ENCODE measurements around the gene ZNF783.
"Not testable (repeated sequence)": the region's sequence is repeated elsewhere in the genome, so short reads cannot be mapped to it uniquely, and the experiment has no call there.

The ZNF783 gene

DNA sequence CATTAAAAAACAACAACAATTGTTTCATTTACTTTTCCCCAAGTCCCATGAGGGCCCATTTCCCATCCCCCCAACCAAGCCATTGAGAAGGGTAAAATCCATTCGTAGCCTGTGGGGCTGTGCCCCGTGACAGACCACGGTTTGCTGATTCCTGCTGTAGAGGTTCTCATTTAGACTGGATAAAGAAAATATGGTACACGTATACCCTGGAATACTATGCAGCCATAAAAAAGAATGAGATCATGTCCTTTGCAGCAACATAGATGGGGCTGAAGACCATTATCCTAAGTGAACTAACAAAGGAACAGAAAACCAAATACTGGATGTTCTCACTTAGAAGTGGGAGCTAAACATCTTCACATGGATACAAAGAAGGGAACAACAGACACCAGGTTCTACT, 44.9 kb downstream of the ZNF783 start:
- DNase-seq, result no peak

DNA sequence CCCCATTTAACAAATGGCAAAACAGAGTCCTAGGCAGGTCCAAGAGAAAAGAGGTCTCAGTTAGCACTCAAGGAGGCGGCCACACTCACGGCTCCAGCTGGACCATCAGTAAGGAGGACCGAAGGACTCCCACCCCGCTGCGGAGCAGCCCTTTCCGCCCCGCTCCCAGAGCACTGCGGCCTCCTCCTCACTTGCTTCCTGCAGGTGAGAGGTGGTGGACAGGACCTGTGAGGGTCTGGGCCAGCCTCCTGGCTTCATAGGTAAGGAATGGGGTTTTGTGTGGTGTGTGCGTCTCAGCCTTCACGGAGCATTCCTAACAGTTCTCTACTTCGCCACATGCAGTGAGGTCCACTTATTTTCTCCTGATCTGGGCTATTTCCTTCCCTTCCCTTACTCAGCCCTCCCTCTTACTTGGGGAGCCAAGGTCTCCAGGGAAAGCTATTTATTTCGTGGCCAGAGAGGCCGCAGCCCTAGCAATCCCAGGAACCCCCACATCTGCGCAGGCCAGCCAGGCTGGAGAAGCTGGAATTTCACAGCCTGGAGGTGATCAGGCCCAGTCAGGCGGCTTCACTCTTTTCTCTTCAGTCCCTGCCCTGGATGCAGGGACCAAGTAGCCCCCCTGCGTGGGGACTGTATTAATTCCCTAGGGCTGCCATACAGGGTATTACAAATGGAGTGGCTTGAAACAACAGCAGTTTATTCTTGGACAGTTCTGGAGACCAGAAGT, 45.9 kb downstream of the ZNF783 start:
- no peak for DNase-seq

DNA sequence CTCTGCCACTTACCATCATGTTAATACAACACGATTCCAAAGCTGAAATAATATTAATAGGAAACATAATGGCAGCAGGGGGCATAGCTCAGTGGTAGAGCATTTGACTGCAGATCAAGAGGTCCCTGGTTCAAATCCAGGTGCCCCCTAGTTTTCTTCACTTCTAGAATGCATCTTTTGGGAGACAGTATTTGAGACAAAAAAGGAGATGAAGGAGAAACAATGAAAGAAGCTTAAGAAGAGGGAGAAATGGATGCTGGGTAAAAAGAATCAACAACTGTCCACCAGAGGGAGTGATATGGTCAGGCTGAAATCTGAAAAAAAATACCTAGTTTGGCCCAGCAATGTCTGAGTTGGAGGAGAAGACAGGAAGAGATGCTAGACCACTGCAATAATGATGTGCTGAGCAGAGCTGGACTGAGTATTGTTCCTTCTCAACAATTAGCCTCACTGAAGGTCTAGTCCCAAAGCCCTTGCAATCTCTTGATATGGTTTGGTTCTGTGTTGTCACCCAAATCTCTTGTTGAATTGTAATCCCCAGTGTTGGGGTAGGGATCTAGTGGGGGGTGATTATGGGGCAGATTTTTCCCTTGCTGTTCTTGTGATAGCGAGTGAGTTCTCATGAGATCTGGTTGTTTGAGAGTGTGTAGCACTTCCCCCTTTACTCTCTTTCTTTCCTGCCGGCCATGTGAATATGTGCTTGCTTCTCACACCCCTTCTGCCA, 48.3 kb downstream of the ZNF783 start:
- DNase-seq, result no peak

DNA sequence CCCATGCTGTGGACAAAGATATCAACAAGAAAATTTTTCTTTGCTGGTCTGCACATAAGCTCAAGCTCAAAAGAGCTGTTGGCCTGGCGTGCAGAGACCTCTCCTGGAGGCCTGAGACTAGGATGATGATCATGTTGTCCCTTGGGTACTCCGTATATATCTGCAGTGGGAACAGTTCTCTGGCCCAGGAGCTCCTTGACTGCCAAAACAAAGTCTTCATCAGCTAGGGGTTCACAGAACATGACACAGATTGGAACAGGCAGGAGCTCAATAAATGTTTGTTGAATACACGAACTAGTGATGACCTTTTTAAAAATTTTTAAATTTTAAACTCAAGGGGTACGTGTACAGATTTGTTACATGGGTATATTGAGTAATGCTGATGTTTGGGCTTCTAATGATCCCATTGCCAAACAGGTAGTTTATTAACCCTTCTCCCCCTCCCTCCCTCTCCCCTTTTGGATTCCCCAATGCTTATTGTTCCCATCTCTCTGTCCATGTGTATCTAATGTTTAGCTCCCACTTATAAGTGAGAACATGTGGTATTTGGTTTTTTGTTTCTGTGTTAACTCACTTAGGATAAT, 49.1 kb downstream of the ZNF783 start:
- no peak for DNase-seq

DNA sequence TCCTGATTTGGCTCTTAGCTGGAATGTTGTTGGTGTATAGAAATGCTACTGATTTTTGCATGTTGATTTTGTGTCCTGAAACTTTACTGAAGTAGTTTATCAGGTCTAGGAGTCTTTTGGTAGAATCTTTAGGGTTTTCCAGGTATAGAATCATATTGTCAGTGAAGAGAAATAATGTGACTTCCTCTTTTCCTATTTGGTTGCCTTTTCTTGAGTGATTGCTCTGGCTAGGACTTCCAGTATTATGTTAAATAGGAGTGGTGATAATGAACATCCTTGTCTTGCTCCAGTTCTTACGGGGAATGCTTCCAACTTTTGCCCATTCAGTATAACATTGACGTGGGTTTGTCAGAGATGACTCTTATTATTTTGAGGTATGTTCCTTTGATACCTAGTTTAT, 52.0 kb downstream of the ZNF783 start:
- no peak for DNase-seq

DNA sequence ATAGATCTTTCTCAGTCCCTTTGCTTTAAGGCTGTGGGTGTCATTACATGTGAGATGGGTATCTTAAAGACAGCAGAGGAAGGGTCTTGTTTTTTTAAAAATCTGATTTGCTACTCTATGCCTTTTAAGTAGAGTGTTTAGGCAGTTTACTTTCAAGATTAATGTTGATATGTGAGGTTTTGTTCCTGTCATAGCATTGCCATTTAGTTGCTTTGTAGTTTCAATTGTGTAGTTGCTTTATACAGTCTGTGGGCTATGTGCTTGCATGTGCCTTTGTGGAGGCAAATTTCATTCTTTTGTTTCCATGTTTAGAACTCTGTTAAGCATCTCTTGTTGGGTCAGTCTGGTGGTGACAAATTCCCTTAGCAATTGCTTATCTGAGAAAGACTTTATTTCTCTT, 54.6 kb downstream of the ZNF783 start:
- DNase-seq, result no peak

DNA sequence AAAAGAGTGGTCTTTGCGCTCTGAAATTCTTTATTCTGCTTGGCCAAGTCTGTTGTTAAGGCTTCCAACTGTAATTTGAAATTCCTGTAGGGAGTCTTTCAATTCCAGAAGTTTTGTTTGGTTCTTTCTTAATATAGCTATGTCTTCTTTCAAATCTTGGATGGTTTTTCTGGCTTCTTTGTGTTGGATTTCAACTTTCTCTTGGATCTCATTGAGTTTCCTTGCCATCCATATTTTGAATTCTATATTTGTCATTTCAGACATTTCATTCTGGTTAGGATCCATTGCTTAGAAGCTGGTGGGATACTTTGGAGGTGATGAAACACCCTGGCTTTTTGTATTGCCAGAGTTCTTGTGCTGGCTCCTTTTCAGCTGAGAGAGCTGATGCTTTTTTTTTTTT, 55.5 kb downstream of the ZNF783 start:
- no peak for DNase-seq

DNA sequence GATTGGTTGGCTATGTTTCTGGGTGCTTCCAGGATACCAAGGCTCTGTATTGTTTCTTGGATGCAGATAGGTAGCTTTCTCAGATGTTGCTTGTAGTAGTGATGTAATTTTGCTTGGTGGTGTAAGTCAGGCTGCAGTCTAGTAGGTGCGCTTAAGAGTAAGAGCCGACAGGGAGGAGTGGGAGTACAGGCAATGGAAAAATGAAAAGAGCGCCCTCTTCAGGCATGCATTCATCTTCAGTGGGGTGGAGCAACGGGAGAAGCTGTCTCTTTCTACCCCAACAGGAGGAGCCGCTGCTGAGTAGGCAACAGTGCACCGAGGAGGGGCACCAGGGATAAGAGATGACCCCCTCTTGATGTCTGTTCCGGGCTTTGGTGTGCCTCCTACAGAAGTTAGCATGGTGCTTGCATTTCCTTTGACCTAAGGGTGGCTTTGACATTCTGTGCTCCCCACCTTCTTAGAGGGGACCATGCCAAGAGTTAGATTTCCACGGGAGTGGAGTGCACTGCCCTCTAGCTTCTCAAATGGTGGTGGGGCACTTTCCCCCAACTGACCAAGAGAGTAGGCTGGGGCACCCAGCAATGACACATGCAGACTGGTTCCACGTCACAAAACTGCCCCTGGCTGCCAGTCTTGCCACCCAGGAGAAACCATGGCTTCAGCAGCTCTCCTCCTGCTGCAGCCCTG, 56.1 kb downstream of the ZNF783 start:
- no peak for DNase-seq

DNA sequence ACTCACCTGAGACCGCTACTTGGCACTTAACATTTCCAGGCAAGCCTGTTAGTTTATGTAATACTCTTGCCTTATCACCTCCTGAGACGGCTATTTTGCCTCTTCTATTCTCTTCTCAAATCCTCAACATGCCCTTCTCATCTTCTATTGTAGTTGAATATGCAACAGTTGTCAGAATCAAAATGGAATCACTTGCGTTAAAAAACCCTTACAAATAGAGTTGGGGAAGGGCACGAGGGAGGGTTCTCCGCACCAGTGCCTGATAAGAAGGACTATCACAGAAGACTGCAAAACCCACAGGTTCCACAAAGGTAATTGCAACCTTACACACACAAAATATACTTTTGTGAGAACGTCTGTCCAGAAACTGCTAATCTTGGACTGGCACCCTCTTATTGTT, 57.4 kb downstream of the ZNF783 start:
- DNase-seq, result no peak

DNA sequence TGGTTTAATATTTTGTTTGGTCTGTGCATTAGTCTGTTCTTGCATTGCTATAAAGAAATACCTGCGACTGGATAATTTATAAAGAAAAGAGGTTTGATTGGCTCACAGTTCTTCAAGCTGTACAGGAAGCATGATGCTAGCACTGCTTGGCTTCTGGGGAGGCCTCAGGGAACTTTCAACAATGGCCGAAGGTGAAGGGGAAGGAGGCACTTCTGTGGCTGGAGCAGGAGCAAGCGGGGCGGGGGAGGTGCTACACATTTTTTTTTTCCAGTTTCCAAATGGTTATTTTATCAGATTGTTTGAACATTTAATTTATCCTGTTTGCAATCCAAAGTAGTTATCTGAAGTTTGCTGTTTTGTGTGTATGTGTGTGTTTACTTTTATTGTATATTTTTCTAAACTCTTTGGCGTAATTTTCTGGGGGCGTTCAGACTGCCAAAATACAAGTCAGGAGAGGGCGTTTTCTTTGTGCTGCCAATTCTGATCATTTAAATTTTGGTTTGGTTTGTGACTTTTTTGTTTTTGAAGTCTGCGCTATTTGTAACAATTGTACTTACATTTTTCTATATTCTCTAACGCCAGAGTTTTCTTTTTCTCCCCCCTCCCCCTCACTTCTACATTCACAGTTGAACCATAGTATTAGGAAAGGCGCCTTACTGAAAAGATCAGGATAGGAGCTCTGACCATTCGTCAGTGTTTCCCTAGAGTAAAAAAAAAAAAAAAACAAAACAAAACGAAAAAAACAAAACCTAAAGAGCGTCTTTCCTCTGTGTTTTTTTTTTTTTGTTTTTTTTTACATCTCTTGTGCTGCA, 58.5 kb downstream of the ZNF783 start:
- no peak for DNase-seq

DNA sequence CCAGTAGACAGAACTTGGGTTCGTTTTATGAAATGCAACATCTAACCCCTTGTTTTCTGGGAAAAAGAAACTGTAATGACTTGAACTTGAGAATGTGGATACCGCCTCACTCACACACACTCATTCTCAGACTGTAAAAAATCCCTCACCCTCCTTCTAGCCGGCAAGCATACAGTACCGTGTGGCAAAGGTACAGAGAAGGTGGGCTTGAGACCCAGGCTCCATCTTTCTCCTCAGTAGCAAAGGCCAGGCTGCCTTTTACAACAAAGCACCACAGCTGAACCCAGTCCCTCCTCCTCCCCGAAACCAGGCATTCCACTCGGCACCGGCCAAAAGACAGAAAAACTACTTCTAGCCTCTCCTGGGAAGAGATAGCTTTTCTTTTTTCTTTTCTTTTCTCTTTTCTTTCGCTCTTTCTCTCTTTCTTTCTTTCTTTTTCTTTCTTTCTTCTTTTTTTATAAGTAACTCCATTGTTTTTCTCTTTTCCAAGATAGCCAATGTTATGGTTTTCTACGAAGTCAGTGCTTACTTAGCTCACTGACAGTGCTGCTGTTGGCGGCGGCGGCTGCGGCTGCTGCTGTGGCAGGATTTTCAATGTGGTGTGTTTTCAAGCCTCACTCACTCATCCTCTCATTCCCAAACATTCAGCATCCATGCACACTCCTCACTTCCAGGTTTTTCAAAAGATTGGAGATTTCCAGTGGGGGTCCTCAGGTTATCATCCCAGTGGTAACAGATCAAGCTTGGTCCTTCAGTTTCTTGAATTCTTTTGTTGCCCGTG, 59.3 kb downstream of the ZNF783 start:
- DNase-seq, result not testable (repeated sequence)

DNA sequence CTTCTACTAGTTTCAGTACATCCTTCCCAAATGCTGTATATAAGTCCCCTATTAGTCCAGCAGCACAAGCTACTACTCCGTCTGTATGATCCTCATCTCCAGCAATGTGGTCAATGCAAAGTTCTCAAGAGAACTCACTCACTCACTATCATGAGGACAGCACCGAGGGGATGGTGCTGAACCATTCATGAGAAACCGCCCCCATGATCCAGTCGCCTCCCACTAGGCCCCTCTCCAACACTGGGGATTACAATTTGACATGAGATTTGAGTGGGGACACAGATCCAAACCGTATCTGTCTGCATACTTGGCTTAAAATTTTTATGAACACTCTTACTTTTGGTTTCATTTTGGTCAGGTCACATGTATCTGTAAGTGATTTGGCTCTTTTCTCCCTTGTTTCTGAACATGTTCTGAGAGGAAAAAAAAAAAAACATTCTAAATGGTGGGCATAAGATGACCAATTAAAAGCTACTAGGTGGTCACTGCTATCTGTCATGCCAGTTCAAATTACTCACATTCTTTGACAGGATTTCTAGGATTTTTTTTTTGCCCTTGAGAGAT, 60.1 kb downstream of the ZNF783 start:
- no peak for DNase-seq

DNA sequence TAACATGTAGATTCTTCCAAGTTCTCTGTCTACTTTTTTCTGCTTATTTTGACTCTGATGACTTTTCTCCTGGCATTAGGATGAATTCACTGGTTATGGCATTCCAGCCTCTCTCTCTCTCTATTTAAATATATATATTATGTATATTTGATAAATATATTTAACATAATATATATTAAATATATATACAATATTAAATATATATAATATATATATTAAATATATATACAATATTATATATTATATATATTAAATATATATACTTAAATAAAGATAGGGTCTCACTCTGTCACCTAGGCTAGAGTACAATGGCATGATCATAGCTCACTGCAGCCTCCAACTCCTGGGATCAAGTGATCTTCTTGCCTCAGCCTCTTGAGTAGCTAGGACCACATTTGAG, 60.7 kb downstream of the ZNF783 start:
- DNase-seq, result no peak

DNA sequence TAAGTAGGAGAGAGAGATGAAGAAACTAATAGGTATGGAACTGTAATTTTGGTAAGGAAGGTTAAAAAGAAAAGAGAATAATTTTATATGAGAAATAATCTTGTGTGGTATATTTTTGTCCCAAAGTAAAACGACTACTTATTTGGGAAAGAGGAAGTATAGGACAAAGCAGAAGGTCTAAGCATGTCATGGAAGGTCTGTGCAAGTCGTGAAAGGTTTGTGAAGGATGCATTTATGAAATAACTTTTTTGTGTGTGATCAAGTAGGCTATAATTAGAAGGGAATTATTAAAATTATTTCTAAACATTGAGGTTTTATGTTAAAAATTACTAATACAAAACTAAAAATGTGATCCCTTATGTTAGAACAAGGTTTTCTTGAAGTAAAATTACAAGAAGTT, 63.3 kb downstream of the ZNF783 start:
- DNase-seq, result no peak

DNA sequence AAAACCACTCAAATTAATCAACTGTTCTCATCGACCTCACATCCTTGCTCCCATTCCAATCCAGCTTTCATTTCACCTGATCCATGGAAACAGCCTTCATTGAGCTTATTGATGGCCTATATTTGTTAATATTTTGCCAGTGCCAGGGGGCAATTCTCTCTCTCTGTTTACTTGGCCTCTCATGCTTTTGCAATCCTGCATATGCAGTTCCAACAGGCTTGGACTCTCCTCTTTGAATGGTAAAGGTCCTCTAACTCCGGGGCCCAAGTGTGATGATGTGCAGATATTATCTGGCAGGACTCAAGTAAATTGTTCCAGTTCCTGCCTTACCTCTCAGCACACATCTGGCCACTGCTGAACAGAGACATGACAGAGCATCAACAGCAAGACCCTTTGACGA, 67.3 kb downstream of the ZNF783 start:
- DNase-seq, result no peak

DNA sequence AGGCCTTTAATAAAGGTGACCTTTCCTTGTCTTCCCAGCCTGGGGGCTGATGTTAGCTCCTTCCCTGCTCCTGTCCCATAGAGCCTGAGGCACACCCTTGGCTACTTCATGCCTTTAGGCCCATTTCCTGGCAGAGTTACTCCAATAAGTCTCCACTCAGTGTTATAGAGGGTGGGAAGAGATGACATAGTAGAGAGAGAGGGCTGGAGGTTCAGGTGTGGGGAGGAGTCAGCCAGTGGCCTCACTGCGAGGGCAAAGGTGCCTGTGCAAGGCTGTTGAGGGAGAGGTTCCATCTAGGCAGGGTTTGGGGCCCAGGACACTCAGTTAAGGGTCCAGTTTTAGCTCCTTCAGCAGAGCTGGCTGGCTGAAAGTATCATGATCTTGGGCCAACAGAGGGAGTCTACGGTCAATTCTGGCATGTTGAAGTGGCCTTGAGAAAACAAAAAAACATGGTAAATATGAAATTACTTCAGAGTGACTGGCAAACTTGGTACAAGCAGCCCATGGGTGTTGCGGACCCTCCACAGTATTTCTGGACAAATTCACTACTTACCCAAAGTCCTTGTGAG, 67.9 kb downstream of the ZNF783 start:
- no peak for DNase-seq

DNA sequence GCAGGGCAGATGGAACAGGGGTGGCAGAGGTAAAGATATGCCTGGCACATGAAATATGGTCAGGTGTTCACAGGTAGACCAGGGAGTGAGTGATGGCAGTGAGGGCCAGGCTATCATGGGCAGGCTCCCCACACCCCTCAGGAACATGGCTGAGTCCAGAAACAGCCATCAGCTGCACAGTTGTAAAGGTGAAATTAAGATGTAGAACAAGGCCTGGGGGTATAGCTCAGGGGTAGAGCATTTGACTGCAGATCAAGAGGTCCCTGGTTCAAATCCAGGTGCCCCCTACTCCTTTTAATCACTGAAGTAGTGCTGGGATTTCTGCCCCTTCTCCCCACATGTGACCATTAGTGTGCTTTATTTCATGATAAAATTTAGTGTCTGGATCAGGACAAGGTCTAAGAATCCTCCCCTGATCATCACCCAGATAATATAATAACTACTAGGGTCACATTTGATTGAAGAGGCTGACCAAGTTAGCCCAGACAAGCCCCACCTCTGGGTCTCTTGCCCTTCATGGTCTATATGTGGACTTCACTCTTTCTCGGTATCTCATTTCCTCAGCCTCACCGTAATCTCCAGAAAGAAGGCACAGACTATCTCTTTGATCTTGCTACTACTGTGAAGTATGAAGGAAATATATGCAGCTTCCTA, 69.0 kb downstream of the ZNF783 start:
- peak in 1 of 2 donors; percentile 9 for DNase-seq

DNA sequence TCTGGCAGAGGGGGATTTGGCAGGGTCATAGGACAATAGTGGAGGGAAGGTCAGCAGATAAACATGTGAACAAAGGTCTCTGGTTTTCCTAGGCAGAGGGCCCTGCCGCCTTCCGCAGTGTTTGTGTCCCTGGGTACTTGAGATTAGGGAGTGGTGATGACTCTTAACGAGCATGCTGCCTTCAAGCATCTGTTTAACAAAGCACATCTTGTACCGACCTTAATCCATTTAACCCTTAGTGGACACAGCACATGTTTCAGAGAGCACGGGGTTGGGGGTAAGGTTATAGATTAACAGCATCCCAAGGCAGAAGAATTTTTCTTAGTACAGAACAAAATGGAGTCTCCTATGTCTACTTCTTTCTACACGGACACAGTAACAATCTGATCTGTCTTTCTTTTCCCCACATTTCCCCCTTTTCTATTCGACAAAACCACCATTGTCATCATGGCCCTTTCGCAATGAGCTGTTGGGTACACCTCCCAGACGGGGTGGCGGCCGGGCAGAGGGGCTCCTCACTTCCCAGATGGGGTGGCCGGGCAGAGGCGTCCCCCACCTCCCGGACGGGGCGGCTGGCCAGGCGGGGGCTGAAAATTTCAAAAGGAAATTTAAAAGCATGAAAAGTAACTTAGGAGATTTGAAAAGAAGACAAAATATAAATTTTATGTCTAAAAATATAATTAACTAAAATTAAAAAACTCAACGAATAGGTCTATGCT, 70.8 kb downstream of the ZNF783 start:
- not testable (repeated sequence) for DNase-seq

DNA sequence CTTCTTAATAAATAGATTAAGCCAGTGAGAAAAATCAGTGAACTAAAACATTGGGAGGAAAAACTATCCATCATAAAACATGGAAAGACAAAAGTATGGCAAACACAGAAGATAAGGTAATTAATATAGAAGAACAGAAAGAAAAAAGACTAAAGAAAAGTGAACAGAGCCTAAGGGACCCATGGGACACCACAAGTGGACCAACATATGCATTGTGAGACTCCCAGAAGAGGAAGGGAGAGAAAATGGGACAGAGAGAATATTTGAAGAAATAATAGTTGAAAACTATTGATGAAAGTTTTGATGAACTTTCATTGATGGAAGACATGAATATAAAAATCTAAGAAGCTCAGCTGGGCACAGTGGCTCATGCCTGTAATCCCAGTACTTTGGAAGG, 71.3 kb downstream of the ZNF783 start:
- no peak for DNase-seq

DNA sequence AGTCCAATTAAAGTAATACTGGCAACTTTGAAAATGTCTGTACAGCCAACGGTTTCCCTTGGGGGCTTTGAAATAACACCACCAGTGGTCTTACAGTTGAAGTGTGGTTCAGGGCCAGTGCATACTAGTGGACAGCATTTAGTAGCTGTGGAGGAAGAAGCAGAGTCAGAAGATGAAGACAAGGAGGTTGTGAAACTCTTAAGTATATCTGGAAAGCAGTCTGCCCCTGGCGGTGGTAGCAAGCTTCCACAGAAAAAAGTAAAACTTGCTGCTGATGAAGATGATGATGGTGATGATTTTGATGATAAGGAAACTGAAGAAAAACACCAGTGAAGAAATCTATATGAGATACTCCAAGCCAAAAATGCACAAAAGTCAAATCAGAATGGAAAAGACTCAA, 72.2 kb downstream of the ZNF783 start:
- no peak for DNase-seq

Measured in stimulated activated CD4-positive, alpha-beta T cell treated with anti-CD3 and anti-CD28 coated beads, Interleukin-2, amount 100 ng/mL, for 24 hours (primary cell).